Mesangial cell (primary cell): ENCODE measurements around the gene CUBN. TPM values are rescaled to one million over a fixed set of nuclear protein-coding genes. Genes with fewer than 3 reads are reported as not detected.

Experiments used
- total RNA-seq: library from RNA; depleted of rRNA; stranded (reverse); fragments of >200 nt; gene quantifications from 2 replicates; pipeline ENCODE4 v1.2.3, GENCODE V29; 2015

Gene CUBN
- 0.16 and 0.25 TPM in 2 replicates for total RNA-seq

DNA sequence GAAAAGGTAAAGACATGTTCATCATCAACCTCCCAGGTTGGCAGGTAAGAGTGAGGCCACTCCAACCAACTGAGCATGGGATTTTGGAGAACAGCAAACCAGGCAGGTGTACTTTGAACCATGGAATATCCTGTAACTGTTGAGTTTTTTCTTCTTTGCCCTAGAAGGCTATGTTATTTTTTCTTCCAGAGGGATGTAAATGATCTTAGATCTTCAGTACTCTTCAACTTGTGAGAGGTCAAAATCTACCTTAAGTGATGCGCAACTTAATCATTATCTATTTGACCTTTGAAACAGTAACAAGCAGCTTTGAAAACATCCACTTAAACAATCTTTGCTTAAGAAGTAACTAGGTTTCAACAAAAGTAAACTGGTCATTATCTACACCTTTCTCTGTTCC, at the start of gene CUBN:
Gene CUBN (minus strand): TSS at position 71 of the 400 bp plus-strand sequence. CDS start 46 bp downstream, at position 25.

DNA sequence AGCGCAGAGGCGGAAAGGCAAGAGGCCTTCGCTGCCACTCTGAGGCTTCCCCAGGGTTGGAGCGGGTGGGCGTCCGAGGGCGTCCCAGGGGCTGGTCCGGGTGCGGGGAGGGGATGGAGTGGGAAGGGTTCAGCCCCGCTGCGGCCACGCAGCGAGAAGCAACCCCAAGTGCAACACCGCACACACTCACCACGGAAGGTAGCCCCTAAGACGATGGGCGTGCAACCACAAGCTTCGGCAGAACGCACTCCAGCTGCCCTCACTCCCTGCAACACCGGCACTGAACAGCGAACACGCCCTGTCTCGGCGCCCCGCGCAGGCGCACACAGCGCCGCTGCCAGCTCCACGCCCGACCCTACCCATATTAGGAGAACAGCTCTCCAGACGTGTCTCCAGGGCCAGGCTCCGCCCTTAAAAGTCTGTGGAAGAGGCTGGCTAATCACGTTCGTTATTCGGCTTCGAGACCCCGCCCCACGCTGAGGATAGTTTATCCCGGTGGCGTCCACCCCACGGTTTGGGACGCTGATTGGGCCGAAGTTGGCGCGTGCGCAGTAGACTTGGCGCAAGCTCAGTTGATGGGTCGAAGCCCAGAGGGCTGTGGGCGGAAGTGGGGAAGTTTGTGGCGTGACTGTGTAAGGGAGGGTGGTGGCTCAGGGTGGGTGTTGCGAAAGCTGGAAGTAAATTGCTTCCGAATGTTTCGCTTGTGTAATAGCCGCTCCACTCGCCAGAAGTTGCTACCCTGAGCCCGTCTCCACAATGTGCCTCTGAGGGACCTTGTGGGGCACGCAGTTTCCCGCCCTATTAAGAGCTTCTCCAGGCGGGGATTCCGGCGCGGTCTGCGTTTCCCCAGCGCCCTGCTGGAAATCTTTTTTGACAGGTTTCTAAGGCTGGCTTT, 312.2 kb downstream of the CUBN start, which contains the start of gene RSU1:
Gene RSU1 (minus strand): TSS at position 300 of the 895 bp plus-strand sequence. CDS start 343 bp downstream, outside the sequence.

Other genes starting within 250 kb of the CUBN start
- gene TRDMT1, start 71.9 kb upstream of the CUBN start, total RNA-seq: 2.7 and 5.7 TPM in 2 replicates
- gene VIM, start 98.4 kb upstream of the CUBN start, total RNA-seq: 6,878 and 7,540 TPM in 2 replicates